HepG2 (cell line): ENCODE data around the gene NBEA. TPM values are rescaled to one million over a fixed set of nuclear protein-coding genes. Genes with fewer than 3 reads are reported as not detected.

Source experiments
- BCL3 ChIP-seq: sonication (generic); formaldehyde crosslinking; IDR thresholded peaks from 2 replicates; pipeline ENCODE4 v1.5.1; 2020; ENCODE audit warnings: mild to moderate bottlenecking, missing genetic modification reagents, moderate library complexity
- HDAC6 ChIP-seq: fragments of 200-600 bp; sonication (generic); IDR thresholded peaks from 2 replicates; pipeline ENCODE4 v1.7.0; 2017; ENCODE audit warnings: mild to moderate bottlenecking, antibody characterized with exemption, low read length, low read depth
- HMG20B ChIP-seq: conservative IDR thresholded peaks from 2 replicates; pipeline ENCODE4 v1.6.1; 2016; ENCODE audit warnings: missing genetic modification reagents, missing compliant biosample characterization
- KAT7 ChIP-seq: IDR thresholded peaks from 2 replicates; pipeline ENCODE4 v1.6.1; 2018; ENCODE audit warnings: borderline replicate concordance, missing compliant biosample characterization
- KIAA2018 ChIP-seq: sonication (generic); formaldehyde crosslinking; IDR thresholded peaks from 2 replicates; pipeline ENCODE4 v1.5.0; 2020; ENCODE audit warnings: mild to moderate bottlenecking, missing genetic modification reagents, borderline replicate concordance
- MXD1 ChIP-seq: sonication (generic); formaldehyde crosslinking; IDR thresholded peaks from 2 replicates; pipeline ENCODE4 v1.4.0; 2020; ENCODE audit warnings: mild to moderate bottlenecking, missing genetic modification reagents
- PHF20 ChIP-seq: sonication (generic); formaldehyde crosslinking; IDR thresholded peaks from 2 replicates; pipeline ENCODE4 v1.5.0; 2020; ENCODE audit warnings: mild to moderate bottlenecking, missing genetic modification reagents
- RELA ChIP-seq: sonication (generic); formaldehyde crosslinking; IDR thresholded peaks from 2 replicates; pipeline ENCODE4 v1.4.0; 2020; ENCODE audit warnings: missing genetic modification reagents
- SALL2 ChIP-seq: sonication (generic); formaldehyde crosslinking; IDR thresholded peaks from 2 replicates; pipeline ENCODE4 v1.8.1; 2023; ENCODE audit warnings: mild to moderate bottlenecking, missing genetic modification reagents, inconsistent platforms
- THAP8 ChIP-seq: sonication (generic); formaldehyde crosslinking; IDR thresholded peaks from 2 replicates; pipeline ENCODE4 v1.5.1; 2020; ENCODE audit warnings: missing genetic modification reagents, mild to moderate bottlenecking, borderline replicate concordance
- TOPORS ChIP-seq: sonication (generic); formaldehyde crosslinking; IDR thresholded peaks from 2 replicates; pipeline ENCODE4 v1.8.0; 2023; ENCODE audit warnings: mild to moderate bottlenecking, missing genetic modification reagents
- YY1 ChIP-seq: IDR thresholded peaks from 2 replicates; pipeline ENCODE4 v1.6.1; 2011; ENCODE audit warnings: low read length, low read depth, moderate library complexity, mild to moderate bottlenecking; ENCODE audit not compliant: insufficient read depth, insufficient replicate concordance
- ZFP62 ChIP-seq: sonication (generic); formaldehyde crosslinking; IDR thresholded peaks from 2 replicates; pipeline ENCODE4 v1.4.0; 2020; ENCODE audit warnings: missing genetic modification reagents
- ZNF331 ChIP-seq: sonication (generic); formaldehyde crosslinking; IDR thresholded peaks from 2 replicates; pipeline ENCODE4 v1.4.0; 2020; ENCODE audit warnings: missing genetic modification reagents
- ZNF34 ChIP-seq: sonication (generic); formaldehyde crosslinking; IDR thresholded peaks from 2 replicates; pipeline ENCODE4 v1.4.0; 2020; ENCODE audit warnings: mild to moderate bottlenecking, missing genetic modification reagents, borderline replicate concordance
- ZNF44 ChIP-seq: sonication (generic); formaldehyde crosslinking; IDR thresholded peaks from 2 replicates; pipeline ENCODE4 v1.5.1; 2020; ENCODE audit warnings: mild to moderate bottlenecking, missing genetic modification reagents
- ZNF501 ChIP-seq: sonication (generic); formaldehyde crosslinking; IDR thresholded peaks from 2 replicates; pipeline ENCODE4 v1.5.1; 2020; ENCODE audit warnings: mild to moderate bottlenecking, moderate library complexity, missing genetic modification reagents
- ZNF720 ChIP-seq: sonication (generic); formaldehyde crosslinking; IDR thresholded peaks from 2 replicates; pipeline ENCODE4 v1.4.0; 2020; ENCODE audit warnings: missing genetic modification reagents
- ZNF737 ChIP-seq: sonication (generic); formaldehyde crosslinking; IDR thresholded peaks from 2 replicates; pipeline ENCODE4 v1.5.0; 2020; ENCODE audit warnings: missing genetic modification reagents, mild to moderate bottlenecking, borderline replicate concordance
- polyA plus RNA-seq, 8 experiments: library from polyadenylated mRNA; depleted of rRNA in 3 of 8; stranded (reverse) in 7 of 8; unstranded in 1 of 8; fragments of >200 nt; fragmentation: Illumina TruSeq in 4 of 8; extraction: Trizol in 4 of 8; gene quantifications; 2 replicates each; pipeline versions ENCODE4 v1.2.1 to v1.2.3, GENCODE V29; 2011 to 2016; ENCODE audit warnings: low read depth in 4 of 8, missing spikeins in 1 of 8, mixed read lengths in 1 of 8; ENCODE audit not compliant: insufficient read depth in 1 of 8
- total RNA-seq, 5 experiments: library from RNA; depleted of rRNA; stranded (reverse); fragments of >200 nt; fragmentation: Illumina TruSeq; extraction: Trizol; gene quantifications; 2 replicates each; pipeline ENCODE4 v1.2.3, GENCODE V29; 2016; ENCODE audit warnings: low read depth in 1 of 5

Gene NBEA
- total and polyA plus RNA-seq, 2 of the 13 experiments (the other 11 are each of a cell fraction or from before 2014, with no cell fraction given): 2.7 to 2.8 TPM

GRCh38 chr13:34941835-34942731 is at the start of gene NBEA (continued):
- TF ChIP-seq KIAA2018 (no peak), ZNF720 (CRISPR knock-in tag) (no peak), RELA (CRISPR knock-in tag) (no peak), THAP8 (no peak), ZNF34 (CRISPR knock-in tag) (no peak), MXD1 (0 out of 2 replicates have a peak, but pooled peaks have one; percentile 39), ZNF737 (CRISPR knock-in tag) (no peak), ZNF44 (no peak), HMG20B (CRISPR knock-in tag) (no peak), KAT7 (CRISPR knock-in tag) (peak; percentile 54; the same call in 1 of the 2 replicates), BCL3 (CRISPR knock-in tag) (no peak), YY1 (peak; percentile 91), ZFP62 (CRISPR knock-in tag) (no peak), SALL2 (peak; percentile 76), TOPORS (CRISPR knock-in tag) (0 out of 2 replicates have a peak, but pooled peaks have one; percentile 38), ZNF331 (CRISPR knock-in tag) (peak; percentile 33; the same call in 1 of the 2 replicates), PHF20 (CRISPR knock-in tag) (no peak), HDAC6 (no peak), ZNF501 (CRISPR knock-in tag) (no peak)
